GM19468 (cell line): ENCODE results near the gene GPC3.

Source experiments
- ATAC-seq: cut with Tn5 transposase; IDR thresholded peaks from one replicate; pipeline ENCODE4 v1.9.1; 2021; ENCODE audit warnings: mild to moderate bottlenecking, moderate library complexity, moderate number of reproducible peaks; ENCODE audit not compliant: unreplicated experiment; ENCODE audit errors: extremely low read depth

Gene GPC3

GRCh38 chrX:133493366-133493765, 492.0 kb downstream of the GPC3 start:
- ATAC-seq, result no peak

GRCh38 chrX:133490955-133491354, 494.4 kb downstream of the GPC3 start:
- no peak for ATAC-seq
